GM10266 (cell line): ENCODE results near the gene ESYT1.
A peak's percentile ranks its signal among the peaks of the same experiment; 100 is the strongest.

Source experiments
- DNase-seq: peaks from one replicate; pipeline ENCODE4 v3.0.0; 2012; ENCODE audit errors: extremely low spot score
- TF ChIP-seq, protein P1 (sequence below): IDR thresholded peaks from 2 replicates; pipeline ENCODE4 v1.5.1; 2012; ENCODE audit warnings: mild to moderate bottlenecking, low read depth; ENCODE audit not compliant: control insufficient read depth, insufficient read depth; ENCODE audit errors: missing control alignments

ESYT1 gene

DNA sequence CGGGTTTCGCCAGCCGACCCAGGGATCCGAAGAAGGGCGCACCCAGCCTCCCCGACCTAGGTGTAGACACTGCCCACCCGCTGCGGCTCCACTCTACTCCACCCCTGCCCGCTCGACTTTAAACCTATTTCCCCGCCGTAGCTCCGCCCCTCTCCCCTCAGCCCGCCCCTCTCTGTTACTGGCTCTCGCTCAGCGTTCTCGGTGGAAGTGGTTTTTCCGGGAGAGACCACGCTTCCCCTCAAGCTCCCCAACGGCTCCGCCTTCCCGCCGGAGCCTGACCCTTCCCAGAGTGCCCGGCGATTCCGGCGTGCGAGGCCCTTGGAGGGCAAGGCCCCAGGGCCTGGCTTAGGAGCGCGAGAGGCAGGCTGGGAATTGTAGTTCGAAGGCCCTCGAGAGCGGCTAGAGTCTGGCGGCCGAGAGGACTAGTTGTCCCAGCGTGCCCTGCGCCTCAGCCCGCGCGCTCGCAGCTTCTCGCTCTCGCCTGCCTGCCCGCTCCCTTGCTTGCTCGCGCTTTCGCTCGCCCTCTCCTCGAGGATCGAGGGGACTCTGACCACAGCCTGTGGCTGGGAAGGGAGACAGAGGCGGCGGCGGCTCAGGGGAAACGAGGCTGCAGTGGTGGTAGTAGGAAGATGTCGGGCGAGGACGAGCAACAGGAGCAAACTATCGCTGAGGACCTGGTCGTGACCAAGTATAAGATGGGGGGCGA is 23.8 kb upstream of the ESYT1 start, which contains the start of gene PA2G4:
Gene PA2G4 (plus strand): TSS at position 451 of the 706 bp plus-strand sequence. CDS start 179 bp downstream, at position 630.
- TF ChIP-seq, protein P1, sequence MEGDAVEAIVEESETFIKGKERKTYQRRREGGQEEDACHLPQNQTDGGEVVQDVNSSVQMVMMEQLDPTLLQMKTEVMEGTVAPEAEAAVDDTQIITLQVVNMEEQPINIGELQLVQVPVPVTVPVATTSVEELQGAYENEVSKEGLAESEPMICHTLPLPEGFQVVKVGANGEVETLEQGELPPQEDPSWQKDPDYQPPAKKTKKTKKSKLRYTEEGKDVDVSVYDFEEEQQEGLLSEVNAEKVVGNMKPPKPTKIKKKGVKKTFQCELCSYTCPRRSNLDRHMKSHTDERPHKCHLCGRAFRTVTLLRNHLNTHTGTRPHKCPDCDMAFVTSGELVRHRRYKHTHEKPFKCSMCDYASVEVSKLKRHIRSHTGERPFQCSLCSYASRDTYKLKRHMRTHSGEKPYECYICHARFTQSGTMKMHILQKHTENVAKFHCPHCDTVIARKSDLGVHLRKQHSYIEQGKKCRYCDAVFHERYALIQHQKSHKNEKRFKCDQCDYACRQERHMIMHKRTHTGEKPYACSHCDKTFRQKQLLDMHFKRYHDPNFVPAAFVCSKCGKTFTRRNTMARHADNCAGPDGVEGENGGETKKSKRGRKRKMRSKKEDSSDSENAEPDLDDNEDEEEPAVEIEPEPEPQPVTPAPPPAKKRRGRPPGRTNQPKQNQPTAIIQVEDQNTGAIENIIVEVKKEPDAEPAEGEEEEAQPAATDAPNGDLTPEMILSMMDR = no peak
- peak; percentile 91 for DNase-seq

DNA sequence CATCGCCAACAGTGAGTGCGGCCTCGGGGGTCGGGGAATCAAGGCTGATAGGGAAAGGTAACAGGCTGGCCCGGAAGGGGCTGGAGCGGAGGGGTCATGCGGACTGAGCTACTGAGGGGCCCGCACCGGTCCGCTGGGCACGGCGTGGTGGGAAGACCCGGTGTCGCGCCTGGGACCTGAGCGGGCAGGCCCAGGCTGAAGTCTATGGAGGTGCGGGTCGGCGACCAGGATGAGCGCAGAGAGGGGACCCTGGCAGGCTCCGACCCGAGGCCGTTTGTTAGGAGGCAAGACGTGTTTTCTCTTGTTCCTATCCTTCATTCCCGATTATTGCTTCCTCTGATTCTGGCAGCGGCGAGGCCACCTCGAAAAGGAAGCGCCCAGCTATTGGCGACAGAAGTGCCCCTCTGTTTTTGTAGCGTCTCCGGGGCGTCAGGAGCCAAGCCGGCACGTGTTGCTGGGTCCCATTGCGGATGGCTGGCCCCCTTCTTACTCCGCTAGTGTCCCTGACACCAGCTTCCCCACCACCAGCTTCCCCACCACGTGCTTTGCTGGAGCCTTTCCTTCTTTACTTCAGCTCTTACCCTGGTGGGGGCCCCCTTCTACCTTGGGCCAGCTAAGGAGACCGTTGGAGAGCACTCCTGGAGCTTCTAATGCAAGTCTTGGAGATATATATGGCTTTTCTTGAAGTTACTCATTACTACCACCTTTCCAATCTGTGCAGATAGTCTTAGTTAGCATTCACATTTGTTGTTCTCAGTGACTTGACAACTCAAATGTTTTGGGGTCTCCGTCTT is 23.1 kb upstream of the ESYT1 start:
- TF ChIP-seq, protein P1 = no peak
- DNase-seq = no peak

DNA sequence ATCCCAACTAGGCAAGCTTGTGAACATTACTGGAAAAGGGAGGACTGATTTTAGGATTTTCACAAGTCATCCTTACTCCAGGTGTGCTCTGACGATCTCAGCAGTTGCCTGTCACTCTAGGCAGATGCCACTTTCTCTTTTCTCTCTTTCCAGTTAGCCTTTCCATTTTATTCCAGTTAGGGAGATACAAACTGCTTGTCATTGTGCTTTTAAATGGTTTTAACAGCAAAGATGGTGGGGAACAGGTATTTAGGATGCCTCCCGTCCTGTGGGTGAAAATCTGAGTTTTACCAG is 22.5 kb upstream of the ESYT1 start:
- no peak for DNase-seq
- TF ChIP-seq, protein P1 = no peak

DNA sequence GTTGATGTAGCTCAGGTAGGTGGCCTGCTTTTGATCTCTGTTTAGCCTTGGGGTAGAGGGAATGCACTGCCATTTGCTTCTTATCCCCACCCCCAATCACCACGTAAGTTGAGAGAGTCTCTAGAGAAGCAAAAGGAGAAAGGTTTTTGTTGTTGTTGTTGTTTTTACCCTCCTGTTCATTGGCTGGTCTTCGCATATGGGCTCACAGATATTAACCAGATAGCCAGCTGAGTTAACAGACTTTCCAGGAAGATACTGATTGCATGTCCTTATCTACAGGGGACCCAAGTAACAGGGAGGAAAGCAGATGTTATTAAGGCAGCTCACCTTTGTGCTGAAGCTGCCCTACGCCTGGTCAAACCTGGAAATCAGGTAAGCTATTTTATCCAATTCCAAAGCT is 20.8 kb upstream of the ESYT1 start:
- DNase-seq = no peak
- TF ChIP-seq, protein P1 = no peak

DNA sequence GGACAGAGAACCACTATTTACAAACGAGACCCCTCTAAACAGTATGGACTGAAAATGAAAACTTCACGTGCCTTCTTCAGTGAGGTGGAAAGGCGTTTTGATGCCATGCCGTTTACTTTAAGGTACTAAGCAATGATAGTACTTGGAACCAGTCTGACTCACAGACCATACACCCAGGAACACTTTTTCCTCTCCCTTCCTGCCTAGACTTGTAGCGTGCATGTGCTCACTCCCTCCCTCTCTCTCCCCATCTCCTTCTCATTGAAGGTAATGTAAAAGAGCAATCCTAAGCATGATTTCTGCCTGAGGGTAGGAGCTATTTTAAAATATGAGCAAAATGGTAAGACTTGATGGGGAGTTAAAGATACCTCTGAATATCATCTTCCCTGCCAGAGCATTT is 17.5 kb upstream of the ESYT1 start:
- TF ChIP-seq, protein P1 = no peak
- DNase-seq = no peak

DNA sequence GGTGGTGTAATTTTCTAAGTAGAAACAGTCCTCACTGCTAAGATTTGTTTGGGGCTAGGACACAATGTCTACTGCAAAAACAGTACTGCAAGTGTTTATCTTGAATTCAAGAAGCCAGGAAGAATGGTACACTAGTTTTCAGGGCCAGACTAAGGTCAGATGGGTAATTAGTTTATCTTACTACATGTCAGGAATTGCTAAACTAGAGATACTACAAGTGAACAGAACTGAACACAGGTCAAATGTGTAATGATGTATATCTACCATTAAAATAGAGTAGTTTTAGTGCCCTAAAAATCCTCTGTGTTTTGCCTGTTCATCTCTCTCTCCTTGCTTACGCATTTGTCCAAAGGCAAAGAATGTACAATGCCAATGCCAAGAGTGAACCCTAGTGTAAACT is 14.0 kb upstream of the ESYT1 start:
- TF ChIP-seq, protein P1 = no peak
- DNase-seq = no peak

GRCh38 chr12:56115329-56115728 is 12.7 kb upstream of the ESYT1 start:
- no peak for DNase-seq
- TF ChIP-seq, protein P1 = no peak
